ENCODE measurements around the gene C2orf81.
"Not testable (repeated sequence)": the region's sequence is repeated elsewhere in the genome, so short reads cannot be mapped to it uniquely, and the experiment has no call there.

The C2orf81 gene

DNA sequence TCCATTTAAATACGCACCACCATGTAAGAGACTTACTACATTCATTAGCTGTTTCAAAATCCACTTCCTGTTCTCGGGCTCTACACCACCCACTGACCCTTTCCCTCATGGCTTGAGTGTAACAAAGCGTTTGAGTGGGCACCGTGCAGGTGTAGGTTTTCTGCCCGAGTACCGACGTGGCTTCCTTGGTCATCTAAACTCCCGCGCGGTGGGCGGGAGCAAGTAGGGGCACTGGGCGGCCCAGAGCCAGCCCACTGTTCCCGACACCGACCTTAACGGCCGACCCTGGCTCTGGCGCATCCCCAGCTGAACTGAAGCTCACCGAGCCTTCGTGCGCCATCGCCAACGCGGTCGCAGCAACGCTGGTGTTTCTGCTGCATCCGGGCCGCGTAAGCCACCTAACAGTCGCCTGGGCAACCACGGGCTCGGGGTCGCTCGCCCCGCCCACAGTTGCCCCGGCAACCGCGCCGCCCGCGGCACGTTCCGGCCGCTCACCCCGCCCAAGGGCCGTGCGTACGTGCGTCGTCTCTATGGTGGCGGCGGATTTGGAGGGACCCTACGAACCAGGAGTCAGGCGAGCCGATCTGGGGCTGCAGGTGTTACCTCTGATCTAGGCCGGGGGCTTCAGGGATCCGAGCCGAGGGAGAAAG, at the start of gene C2orf81, which contains the start of gene WDR54:
Gene C2orf81, minus strand, starts transcription at position 399 of the 650 bp plus-strand sequence. Its CDS starts 59 bp downstream, at position 340.
Gene WDR54, plus strand, starts transcription at position 510 of the 650 bp plus-strand sequence. CDS start 424 bp downstream, outside the sequence.
- DNase-seq, result peak; percentile 85

DNA sequence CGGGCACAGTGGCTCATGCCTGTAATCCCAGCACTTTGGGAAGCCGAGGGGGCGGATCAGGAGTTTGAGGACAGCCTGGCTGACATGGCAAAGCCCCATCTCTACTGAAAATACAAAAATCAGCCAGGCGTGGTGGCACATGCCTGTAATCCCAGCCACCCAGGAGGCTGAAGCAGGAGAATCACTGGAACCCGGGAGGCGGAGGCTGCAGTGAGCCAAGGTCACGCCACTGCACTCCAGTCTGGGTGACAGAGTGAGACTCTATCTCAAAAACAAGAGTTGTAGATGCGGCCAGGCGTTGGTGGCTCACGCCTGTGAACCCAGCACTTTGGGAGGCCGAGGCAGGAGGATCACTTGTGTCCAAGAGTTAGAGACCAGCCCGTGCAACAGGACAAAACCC, 49.3 kb upstream of the C2orf81 start:
- not testable (repeated sequence) for DNase-seq

DNA sequence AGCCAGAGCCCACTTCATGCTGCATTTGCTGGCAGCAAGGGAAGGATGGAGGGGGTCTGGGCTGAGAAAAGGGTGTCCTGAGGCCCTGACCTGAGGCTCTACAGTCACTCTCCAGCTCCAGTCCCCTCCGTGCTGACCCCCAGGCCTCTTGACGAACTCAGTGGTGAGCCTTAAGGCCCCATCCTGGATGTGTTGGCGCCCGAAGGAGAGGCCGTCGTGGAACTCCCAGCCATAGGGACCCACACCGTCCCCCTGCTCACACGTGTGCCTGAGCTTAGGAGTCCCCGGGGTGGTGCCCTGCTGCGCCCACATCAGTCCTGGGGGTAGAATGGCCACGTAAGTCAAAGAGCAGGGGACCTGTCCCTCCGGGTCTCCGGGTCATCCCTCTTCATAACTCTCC, 43.0 kb upstream of the C2orf81 start:
- no peak for DNase-seq

DNA sequence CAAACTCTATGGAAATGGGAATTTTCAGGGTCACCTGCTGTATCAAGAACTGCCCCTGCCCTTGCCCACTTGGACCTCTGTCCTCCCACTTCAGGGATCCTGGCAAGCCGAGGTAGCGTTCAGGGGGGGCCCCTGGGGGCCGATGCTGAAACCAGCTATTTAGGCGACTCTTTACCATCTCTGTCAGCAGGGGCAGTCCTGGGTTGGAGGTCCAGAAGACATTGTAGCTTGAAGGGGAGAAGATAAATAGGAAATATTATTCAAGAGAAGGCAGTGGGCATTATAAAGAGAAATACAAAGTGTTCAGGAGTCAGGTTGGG, 41.3 kb upstream of the C2orf81 start:
- DNase-seq, result no peak

DNA sequence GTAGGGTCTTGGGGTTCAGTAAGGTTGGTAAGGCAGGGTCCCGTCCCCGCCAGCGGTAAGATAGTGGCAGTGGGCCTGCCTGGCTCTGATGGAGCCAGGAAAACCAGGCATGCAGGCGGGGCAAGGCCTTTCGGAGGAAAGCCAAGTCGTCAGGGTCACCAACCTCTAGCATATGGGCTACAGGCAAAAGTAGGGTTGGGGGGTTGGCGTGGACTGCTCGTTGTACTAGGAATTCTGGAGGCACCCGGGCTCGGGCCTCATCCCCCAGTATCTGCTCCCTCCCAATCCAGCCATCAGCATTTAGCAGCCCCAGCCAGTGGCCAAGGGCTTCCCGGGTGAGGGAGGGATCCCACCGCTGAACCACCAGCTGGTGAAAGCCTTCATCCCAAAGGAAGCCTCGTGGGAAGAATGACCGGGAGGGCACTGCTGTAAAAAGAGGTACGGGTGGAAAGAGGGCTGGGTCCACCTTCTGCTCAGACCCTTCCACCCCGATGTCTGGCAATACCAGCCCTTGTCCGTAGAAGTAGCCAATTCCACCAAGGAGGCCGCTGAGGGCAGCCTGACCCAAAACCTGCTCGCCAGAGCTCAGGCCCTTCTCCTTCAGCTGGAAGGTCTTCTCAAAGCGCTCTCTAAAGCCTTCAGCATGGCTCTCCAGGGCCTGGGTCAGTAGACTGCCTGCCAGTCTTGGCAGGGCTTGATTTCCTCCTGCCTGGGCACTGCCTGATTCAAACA, 40.8 kb upstream of the C2orf81 start:
- DNase-seq, result no peak

DNA sequence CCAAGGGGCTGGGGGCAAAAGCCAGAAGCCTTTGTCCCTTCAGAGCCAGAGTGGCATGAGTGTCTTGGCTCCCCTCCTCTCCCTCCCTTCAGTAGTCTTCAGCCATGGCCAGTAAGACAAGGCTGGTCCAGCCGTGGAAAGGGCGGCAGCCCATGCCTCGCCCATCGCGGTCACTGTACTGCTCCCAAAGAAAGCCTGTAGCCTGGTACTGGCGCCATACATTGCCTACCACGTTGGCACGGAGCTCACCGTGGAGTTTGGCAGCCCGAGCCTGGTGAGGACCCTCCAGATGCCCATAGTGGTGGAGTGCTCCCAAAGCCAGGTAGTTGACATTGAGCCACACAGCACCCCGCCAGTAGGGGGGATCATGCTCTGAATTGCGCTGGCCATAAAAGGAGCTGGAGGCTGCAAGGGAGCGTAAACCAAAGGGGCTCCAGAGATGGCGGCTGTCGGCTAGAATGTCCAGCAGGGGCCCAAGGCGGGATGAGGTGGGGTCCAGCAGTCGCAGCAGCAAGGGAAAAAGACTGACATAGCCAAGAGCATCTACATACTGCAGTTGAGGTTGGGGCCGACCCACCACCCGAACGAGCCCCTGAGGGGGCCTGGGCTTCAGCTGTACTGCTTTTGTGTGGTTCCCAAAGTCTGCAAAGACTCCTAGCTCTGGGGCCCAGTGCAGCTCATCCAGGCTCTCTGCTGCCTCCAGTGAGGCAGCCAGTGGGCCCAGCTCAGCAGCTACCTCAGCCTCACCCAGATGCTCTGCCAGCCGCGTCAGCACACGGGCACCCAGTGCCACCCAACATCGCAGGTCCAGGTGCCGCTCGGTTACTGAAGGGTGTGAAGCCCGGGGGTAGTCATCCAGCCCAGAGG, 40.0 kb upstream of the C2orf81 start:
- no peak for DNase-seq

DNA sequence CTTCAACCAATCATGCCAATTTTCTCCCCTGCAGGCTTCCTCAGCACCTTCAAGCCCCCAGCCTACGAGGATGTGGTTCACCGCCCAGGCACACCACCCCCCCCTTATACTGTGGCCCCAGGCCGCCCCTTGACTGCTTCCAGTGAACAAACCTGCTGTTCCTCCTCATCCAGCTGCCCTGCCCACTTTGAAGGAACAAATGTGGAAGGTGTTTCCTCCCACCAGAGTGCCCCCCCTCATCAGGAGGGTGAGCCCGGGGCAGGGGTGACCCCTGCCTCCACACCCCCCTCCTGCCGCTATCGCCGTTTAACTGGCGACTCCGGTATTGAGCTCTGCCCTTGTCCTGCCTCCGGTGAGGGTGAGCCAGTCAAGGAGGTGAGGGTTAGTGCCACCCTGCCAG, 38.8 kb upstream of the C2orf81 start:
- not testable (repeated sequence) for DNase-seq

DNA sequence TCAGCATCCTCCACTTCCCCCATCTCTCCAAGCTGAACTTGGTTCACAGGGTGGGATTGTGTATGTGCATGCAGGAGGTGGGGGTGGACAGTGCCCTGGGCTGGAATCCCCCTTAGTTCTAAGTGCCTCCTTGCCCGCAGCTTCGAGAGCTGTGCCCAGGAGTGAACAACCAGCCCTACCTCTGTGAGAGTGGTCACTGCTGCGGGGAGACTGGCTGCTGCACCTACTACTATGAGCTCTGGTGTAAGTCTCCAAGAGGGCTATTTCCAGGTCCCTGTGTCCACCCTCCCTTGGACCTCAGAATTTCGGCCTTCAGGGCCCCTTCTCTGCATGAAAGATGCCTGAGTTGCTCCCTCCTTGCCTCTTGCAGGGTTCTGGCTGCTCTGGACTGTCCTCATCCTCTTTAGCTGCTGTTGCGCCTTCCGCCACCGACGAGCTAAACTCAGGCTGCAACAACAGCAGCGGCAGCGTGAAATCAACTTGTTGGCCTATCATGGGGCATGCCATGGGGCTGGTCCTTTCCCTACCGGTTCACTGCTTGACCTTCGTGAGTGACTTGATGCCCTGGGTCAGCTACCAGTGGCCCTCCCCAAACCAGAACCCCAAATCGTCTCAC, 38.2 kb upstream of the C2orf81 start:
- not testable (repeated sequence) for DNase-seq

DNA sequence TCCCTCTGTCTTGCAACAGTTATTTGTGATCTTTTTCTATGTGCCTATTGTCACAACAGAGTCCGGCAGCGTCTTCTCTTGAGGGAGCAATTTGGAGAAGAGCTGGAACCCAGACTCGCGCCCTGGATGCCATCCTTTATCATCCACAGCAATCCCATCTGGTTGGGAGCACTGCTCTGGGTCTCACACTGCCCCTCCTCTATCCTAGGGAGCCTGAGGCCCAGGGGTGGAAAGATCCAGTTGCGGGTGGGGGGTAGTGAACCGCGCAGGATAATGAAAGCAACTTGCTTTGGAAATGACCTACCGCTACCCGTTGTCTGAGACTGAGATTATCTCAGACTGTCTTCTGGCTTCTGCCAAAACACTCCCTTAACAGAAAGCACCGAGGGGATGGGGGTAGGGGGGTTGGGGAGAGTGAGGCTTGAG, 37.5 kb upstream of the C2orf81 start:
- DNase-seq, result no peak

DNA sequence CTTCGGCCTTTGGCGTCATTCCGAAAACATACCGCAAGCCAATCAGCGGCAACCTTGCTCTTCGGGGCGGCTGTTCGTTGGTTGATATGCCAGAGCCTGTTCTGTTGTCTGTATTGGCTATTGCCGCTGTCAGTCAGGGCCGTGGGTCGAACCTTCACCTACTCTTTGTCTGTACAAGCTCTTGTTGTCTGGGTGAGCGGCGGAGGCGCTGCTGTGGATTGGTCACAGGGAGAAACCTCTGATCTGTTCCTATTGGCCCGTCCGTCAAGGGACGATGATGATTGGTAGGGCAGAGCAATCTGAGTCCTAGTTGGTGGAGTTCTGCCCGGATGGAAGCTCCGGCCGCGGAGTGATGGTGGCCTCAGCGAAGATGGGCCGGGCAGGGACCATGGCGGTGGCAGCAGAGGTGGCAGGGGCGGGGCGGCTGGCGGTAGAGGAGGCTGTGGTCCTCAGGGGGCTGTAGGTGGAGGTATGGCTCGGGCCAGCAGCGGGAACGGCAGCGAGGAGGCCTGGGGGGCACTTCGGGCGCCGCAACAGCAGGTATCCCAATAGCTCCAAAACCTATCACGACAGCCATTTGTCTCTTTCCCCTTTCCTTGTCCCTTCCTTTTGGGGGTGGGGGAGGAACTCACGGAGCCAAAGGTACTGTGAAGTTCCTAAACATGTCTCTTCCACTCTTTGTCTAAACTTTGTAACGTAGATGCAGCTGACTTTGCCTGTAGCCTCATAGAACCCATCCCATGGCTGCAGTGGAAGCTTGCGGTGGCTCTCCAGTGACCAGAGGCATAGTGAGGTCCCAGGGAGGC, 36.9 kb upstream of the C2orf81 start, which contains the start of gene WBP1:
Gene WBP1, plus strand, starts transcription at position 307 of the 806 bp plus-strand sequence. Its CDS starts 165 bp downstream, at position 472.
- DNase-seq, result peak; percentile 100

DNA sequence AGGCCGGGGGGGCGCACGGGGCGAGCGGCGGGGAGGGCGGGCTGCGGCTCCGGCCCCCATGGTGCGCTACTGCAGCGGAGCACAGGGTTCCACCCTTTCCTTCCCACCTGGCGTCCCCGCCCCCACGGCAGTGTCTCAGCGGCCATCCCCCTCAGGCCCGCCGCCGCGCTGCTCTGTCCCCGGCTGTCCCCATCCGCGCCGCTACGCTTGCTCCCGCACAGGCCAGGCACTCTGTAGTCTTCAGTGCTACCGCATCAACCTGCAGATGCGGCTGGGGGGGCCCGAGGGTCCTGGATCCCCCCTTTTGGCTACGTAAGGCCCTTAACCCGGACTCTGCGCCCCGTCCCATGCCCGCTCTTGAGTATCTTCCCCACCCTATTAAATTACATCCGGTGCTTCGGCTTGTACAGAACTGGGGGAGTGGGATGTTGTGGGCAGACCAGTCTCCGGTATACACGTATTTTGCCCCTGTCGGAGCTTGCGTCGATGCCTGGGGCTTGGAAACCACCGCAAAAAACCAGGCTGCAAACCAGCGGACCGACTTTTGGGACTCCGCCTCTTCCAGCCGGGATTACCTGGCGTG, 36.2 kb upstream of the C2orf81 start:
- DNase-seq, result no peak

DNA sequence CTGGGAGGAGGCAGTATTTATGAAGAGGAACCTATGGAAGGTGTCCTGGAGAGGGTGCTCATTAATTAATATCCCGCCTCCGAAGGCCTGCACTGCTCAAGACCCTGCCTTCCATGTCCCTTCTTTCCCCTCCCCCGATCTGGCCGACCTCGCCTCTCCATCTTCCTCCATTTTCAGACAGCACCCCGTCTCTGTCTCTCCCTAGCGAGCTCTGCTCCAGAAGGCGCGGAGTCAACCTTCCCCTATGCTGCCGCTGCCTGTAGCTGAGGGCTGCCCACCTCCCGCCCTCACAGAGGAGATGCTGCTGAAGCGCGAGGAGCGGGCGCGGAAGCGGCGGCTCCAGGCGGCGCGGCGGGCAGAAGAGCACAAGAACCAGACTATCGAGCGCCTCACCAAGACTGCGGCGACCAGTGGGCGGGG, 35.7 kb upstream of the C2orf81 start:
- no peak for DNase-seq

DNA sequence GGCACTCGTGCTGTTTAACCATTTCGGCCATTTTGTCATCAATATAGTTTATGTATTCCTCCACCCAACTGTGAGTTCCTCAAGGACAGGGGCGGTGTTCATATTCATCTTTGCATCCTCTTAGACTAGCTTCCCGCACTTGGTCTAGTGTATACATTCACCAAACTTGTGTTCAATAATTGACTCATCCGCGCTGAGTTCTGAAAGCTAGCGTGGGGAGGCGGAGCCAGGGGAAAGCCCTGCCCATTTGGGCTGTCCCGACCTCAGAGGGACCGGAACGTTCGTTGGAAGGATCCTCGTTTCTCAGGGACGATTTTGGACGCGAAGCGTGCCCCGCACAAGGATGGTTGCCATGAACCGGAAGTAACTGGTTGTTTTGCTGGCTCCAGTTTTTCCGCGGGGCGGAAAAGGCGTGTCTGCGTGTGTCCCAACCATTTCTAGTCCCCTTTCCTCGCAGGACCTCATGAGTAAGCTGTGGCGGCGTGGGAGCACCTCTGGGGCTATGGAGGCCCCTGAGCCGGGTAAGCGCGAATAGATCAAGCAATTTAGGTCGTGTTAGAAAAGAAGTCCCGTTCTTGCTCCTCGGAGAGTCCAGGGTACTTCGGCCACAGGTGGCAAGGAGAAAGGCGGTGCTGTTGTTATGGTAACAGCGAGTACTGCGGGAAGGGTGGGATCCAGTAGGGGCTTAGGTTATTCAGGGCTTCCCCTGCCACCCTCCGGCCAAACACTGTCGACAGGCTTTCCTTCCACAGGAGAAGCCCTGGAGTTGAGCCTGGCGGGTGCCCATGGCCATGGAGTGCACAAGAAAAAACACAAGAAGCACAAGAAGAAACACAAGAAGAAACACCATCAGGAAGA, 33.5 kb upstream of the C2orf81 start, which contains the start of gene INO80B:
Gene INO80B, plus strand, starts transcription at position 434 of the 858 bp plus-strand sequence. Its CDS starts 30 bp downstream, at position 464.
- peak; percentile 87 for DNase-seq

DNA sequence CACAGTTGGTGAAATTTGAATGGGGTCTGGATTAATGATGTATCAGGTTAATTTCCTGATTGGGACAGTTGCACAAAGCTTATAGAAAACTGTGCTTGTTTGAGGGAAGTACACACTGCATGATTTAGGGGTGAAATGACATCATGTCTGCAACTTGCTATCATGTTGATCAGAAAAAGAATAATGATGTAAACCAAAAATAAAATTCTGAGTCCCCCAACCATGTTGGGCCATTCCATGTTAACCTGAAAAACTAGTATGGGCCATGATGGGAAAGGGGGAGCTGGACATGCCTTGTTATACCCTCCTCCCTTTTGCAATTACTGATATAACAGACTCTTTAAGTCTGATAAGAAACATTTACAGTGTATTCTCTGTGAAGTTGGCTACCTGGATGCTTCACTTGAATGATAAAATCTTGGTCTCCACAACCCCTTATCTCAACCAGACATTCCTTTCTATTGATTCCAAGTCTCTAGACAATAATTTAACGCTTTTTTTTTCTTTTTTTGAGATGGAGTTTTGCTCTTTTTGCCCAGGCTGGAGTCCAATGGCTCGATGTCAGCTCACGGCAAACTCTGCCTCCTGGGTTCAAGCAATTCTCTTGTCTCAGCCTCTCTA, 29.3 kb upstream of the C2orf81 start:
- no peak for DNase-seq

DNA sequence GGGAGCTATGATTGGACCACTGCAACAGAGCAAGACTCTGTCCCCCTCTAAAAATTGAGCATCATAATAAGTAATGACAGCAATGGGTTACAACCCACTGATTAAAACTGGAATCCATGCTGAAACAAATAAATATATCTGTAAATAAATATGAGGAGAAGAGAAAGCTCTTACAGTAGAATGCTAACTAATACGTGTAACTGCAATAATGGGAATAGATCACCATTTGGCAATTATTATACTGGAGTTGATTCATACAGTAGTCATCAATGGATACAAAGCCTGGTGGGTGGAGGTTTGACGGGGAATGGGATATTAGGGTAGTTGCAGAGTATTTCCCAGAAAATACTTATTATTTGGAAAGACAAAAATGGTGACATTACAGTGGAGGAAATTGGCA, 27.4 kb upstream of the C2orf81 start:
- no peak for DNase-seq

DNA sequence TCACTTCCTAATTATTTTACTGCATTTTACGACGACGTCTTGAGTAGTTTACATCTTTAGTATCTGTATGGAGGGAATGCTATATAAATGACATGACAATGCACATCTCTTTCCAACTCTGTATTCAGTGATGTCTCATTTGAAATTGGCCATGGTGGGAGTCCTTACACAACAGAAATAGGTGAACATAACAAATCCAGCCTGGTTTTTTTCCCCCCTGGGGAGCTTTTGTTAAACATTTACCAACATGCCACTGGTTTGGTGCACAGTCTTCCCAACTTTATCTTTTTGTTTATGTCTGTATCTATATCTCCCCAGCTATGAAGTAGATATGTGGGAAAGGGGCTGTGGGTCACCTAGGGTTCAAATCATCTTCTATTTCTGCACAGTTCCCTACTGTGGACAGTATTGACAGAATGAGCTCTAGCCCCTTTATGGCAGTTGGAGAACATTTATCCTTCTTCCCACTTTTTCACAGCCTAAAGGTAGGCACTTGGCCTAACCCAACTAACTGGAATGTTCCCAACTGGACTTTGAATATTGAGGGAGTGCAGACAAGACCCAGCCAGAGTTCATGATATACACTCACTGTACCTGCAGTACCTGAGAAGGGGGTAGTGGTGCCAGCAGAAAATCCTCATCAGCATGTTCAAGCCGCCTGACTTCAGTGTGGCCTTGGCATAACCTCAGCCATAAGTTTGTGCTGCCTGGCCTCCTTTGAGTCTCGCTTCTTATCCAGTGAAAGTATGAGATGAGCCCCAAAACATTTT, 26.0 kb upstream of the C2orf81 start:
- no peak for DNase-seq

DNA sequence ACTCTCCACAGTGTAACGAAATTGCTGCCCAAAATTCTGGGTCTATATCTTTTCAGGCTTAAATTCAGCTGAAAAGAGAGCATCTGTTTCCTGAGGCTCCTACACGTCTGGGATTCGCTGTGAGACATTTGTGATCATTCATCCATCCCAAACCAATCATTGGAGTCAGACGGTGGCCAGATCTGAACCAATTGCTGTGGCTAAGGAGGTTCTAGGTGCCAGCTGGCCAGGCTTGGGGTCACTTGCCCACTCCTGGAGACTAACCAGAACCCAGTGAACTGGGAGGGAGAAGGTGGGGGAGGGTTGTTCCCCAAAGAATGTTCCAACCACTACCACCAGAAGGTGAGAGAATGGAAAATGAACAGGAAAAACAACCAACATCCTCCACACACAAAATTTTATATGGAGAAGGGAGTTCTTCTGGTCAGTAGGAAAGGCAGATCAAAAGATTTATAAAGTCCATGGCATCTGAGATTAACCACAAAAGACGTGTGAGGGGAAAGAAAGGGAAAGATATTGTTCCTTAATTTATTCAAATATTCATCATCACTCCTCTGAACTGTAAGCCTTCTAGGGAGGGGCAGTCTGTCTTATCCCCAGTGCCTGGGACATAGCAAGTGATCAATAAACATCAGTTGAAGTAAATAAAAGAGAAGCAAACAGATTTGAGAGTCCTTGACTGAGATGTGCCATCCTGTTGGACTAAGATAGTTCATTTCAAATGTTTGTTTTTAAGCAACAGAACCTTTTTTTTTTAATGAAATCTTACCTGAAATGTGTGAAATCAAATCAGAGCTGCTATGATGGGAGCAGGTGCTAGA, 23.3 kb upstream of the C2orf81 start:
- DNase-seq, result no peak
